GM23338 (cell line): ENCODE results near the gene QKI.

ENCODE experiments used
- CREB1 ChIP-seq: fragments of 250-450 bp; sonication (Bioruptor Pico); IDR thresholded peaks from 2 replicates; pipeline ENCODE4 v1.5.0; 2020; ENCODE audit warnings: low read depth, mild to moderate bottlenecking, moderate library complexity
- EZH2 ChIP-seq: fragments of 200-600 bp; sonication (generic); IDR thresholded peaks from one replicate; pipeline ENCODE4 v1.8.0; 2017; ENCODE audit warnings: antibody characterized with exemption, mild to moderate bottlenecking, low read depth; ENCODE audit not compliant: unreplicated experiment
- EZH2phosphoT487 ChIP-seq: fragments of 200-600 bp; sonication (generic); IDR thresholded peaks from one replicate; pipeline ENCODE4 v1.8.1; 2018; ENCODE audit warnings: antibody characterized with exemption; ENCODE audit not compliant: unreplicated experiment
- POLR2AphosphoS5 ChIP-seq: IDR thresholded peaks from 2 replicates; pipeline ENCODE4 v1.6.1; 2016; ENCODE audit warnings: antibody characterized with exemption, low read depth
- TF ChIP-seq, protein P1 (sequence below), 2 experiments: fragments of 200-600 bp in 1 of 2; sonication (generic) in 1 of 2; conservative IDR thresholded peaks; 2 replicates each; pipeline versions ENCODE4 v1.5.1 to v1.6.1; 2016 to 2017; ENCODE audit warnings: antibody characterized with exemption in 2 of 2, low read depth in 2 of 2, mild to moderate bottlenecking in 2 of 2, moderate library complexity in 1 of 2
- TF ChIP-seq, protein P2 (sequence below): IDR thresholded peaks from one replicate; pipeline ENCODE4 v1.6.1; 2018; ENCODE audit warnings: antibody characterized with exemption; ENCODE audit not compliant: unreplicated experiment
- TF ChIP-seq, protein P3 (sequence below): IDR thresholded peaks from 2 replicates; pipeline ENCODE4 v1.6.1; 2016; ENCODE audit warnings: antibody characterized with exemption

DNA sequence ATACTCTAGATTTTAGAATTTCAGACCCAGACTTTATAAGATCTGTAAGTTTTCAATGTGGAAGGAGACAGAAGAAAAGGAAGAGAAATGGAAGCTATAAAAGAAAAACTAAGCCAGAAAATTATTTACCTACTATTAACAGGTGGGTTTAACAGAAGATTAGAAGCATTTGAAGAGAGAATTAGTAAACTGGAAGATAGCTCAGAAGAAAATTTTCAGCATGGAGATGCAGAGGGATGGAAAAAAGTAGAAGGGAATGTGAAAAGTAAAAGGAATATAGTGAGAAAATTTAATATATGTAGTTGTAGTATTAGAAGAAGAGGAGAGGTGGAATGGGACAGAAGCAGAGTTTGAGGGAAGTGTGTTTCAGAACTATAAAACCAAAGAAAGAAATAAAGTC is 56.1 kb downstream of the QKI start:
- TF ChIP-seq POLR2AphosphoS5 (no peak), EZH2 (no peak), CREB1 (CRISPR knock-in tag) (no peak), EZH2phosphoT487 (no peak)
- TF ChIP-seq, protein P1, sequence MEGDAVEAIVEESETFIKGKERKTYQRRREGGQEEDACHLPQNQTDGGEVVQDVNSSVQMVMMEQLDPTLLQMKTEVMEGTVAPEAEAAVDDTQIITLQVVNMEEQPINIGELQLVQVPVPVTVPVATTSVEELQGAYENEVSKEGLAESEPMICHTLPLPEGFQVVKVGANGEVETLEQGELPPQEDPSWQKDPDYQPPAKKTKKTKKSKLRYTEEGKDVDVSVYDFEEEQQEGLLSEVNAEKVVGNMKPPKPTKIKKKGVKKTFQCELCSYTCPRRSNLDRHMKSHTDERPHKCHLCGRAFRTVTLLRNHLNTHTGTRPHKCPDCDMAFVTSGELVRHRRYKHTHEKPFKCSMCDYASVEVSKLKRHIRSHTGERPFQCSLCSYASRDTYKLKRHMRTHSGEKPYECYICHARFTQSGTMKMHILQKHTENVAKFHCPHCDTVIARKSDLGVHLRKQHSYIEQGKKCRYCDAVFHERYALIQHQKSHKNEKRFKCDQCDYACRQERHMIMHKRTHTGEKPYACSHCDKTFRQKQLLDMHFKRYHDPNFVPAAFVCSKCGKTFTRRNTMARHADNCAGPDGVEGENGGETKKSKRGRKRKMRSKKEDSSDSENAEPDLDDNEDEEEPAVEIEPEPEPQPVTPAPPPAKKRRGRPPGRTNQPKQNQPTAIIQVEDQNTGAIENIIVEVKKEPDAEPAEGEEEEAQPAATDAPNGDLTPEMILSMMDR (conservative IDR thresholded peaks at IDR 0.05; ENCODE audit: low read depth in 2 of 2) = no peak
- TF ChIP-seq, protein P2, sequence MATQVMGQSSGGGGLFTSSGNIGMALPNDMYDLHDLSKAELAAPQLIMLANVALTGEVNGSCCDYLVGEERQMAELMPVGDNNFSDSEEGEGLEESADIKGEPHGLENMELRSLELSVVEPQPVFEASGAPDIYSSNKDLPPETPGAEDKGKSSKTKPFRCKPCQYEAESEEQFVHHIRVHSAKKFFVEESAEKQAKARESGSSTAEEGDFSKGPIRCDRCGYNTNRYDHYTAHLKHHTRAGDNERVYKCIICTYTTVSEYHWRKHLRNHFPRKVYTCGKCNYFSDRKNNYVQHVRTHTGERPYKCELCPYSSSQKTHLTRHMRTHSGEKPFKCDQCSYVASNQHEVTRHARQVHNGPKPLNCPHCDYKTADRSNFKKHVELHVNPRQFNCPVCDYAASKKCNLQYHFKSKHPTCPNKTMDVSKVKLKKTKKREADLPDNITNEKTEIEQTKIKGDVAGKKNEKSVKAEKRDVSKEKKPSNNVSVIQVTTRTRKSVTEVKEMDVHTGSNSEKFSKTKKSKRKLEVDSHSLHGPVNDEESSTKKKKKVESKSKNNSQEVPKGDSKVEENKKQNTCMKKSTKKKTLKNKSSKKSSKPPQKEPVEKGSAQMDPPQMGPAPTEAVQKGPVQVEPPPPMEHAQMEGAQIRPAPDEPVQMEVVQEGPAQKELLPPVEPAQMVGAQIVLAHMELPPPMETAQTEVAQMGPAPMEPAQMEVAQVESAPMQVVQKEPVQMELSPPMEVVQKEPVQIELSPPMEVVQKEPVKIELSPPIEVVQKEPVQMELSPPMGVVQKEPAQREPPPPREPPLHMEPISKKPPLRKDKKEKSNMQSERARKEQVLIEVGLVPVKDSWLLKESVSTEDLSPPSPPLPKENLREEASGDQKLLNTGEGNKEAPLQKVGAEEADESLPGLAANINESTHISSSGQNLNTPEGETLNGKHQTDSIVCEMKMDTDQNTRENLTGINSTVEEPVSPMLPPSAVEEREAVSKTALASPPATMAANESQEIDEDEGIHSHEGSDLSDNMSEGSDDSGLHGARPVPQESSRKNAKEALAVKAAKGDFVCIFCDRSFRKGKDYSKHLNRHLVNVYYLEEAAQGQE = no peak
- TF ChIP-seq, protein P3, sequence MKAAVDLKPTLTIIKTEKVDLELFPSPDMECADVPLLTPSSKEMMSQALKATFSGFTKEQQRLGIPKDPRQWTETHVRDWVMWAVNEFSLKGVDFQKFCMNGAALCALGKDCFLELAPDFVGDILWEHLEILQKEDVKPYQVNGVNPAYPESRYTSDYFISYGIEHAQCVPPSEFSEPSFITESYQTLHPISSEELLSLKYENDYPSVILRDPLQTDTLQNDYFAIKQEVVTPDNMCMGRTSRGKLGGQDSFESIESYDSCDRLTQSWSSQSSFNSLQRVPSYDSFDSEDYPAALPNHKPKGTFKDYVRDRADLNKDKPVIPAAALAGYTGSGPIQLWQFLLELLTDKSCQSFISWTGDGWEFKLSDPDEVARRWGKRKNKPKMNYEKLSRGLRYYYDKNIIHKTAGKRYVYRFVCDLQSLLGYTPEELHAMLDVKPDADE = no peak
